ENCODE data around the gene PRDM10. TPM values are rescaled to one million over a fixed set of nuclear protein-coding genes. Genes with fewer than 3 reads are reported as not detected.

PRDM10 gene
- total RNA-seq, 4 donors from 2014 or later, result 16.5 to 72.6 (median 26.4) TPM

GRCh38 chr11:130043575-130043974, 40.9 kb upstream of the PRDM10 start:
- no peaks in the 10 kb centered on the region for H3K9me3 ChIP-seq
- DNase-seq, result no peak
- H3K4me3 ChIP-seq, result no peak overlapping the region
- no peaks in the 10 kb centered on the region for H3K36me3 ChIP-seq
- H3K27ac ChIP-seq, result no peak overlapping the region
- no peaks in the 10 kb centered on the region for H3K27me3 ChIP-seq
- no peak for TF ChIP-seq POLR2A (IDR thresholded peaks at IDR 0.05)
- TF ChIP-seq, protein P1, sequence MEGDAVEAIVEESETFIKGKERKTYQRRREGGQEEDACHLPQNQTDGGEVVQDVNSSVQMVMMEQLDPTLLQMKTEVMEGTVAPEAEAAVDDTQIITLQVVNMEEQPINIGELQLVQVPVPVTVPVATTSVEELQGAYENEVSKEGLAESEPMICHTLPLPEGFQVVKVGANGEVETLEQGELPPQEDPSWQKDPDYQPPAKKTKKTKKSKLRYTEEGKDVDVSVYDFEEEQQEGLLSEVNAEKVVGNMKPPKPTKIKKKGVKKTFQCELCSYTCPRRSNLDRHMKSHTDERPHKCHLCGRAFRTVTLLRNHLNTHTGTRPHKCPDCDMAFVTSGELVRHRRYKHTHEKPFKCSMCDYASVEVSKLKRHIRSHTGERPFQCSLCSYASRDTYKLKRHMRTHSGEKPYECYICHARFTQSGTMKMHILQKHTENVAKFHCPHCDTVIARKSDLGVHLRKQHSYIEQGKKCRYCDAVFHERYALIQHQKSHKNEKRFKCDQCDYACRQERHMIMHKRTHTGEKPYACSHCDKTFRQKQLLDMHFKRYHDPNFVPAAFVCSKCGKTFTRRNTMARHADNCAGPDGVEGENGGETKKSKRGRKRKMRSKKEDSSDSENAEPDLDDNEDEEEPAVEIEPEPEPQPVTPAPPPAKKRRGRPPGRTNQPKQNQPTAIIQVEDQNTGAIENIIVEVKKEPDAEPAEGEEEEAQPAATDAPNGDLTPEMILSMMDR (IDR thresholded peaks at IDR 0.05), result no peak
- no peaks in the 10 kb centered on the region for H3K4me1 ChIP-seq

- H3K4me1 ChIP-seq, result peaks cover 0 to 5% (median 0%) of the 10 kb centered on the region in 4 donors
- DNase-seq, result no peak
- H3K27ac ChIP-seq, result no peak overlapping the region
Measured at GRCh38 chr11:130042093-130042591, 39.5 kb upstream of the PRDM10 start.

GRCh38 chr11:130040281-130040940, 37.8 kb upstream of the PRDM10 start:
- DNase-seq, result no peak
- no peak for TF ChIP-seq POLR2A (IDR thresholded peaks at IDR 0.05)
- TF ChIP-seq, protein P1 (IDR thresholded peaks at IDR 0.05), result no peak
- peaks cover 0 to 5% (median 0%) of the 10 kb centered on the region in 4 donors for H3K4me1 ChIP-seq
- H3K27ac ChIP-seq, result no peak overlapping the region
- H3K4me3 ChIP-seq, result no peak overlapping the region
- no peaks in the 10 kb centered on the region for H3K36me3 ChIP-seq
- H3K27me3 ChIP-seq, result no peaks in the 10 kb centered on the region
- H3K9me3 ChIP-seq, result no peaks in the 10 kb centered on the region

More at GRCh38 chr11:130042093-130042591, 39.5 kb upstream of the PRDM10 start:
- Histone ChIP-seq H3K9me3 (no peaks in the 10 kb centered on the region), H3K36me3 (no peaks in the 10 kb centered on the region), H3K27me3 (no peaks in the 10 kb centered on the region), H3K4me3 (no peak overlapping the region)
- TF ChIP-seq POLR2A (IDR thresholded peaks at IDR 0.05), result no peak
- TF ChIP-seq, protein P1 (IDR thresholded peaks at IDR 0.05), result no peak

- Histone ChIP-seq H3K4me1 (peaks cover 0 to 5% (median 0%) of the 10 kb centered on the region in 4 donors), H3K4me3 (no peak overlapping the region), H3K27me3 (no peaks in the 10 kb centered on the region), H3K27ac (no peak overlapping the region), H3K36me3 (no peaks in the 10 kb centered on the region), H3K9me3 (no peaks in the 10 kb centered on the region)
- no peak for TF ChIP-seq POLR2A (IDR thresholded peaks at IDR 0.05)
- TF ChIP-seq, protein P1 (IDR thresholded peaks at IDR 0.05), result no peak
- no peak for DNase-seq
Measured at GRCh38 chr11:130037881-130038585, 35.4 kb upstream of the PRDM10 start.

- Histone ChIP-seq H3K27me3 (no peaks in the 10 kb centered on the region), H3K4me1 (peaks cover 0 to 5% (median 0%) of the 10 kb centered on the region in 4 donors), H3K36me3 (no peaks in the 10 kb centered on the region), H3K4me3 (no peak overlapping the region), H3K27ac (peak overlapping the region in 1 of 4 donors; percentile 57), H3K9me3 (no peaks in the 10 kb centered on the region)
- peak in 1 of 2 donors; percentile 32 for TF ChIP-seq POLR2A (IDR thresholded peaks at IDR 0.05)
- TF ChIP-seq, protein P1 (IDR thresholded peaks at IDR 0.05), result no peak
- peak in 2 of 3 donors; percentile 48 to 77 for DNase-seq
Measured at GRCh38 chr11:130037058-130037457, 34.4 kb upstream of the PRDM10 start.
